ENCODE results near the gene VRTN. TPM values are rescaled to one million over a fixed set of nuclear protein-coding genes. Genes with fewer than 3 reads are reported as not detected.

VRTN gene
- total RNA-seq, 1 donor from 2014 or later, result not detected

GRCh38 chr14:74347097-74347794, 1.0 kb upstream of the VRTN start:
- peaks cover 28% of the 10 kb centered on the region for H3K27me3 ChIP-seq (ENCODE audit: control insufficient read depth, insufficient read depth, low read length)
- TF ChIP-seq CTCF (IDR thresholded peaks at IDR 0.05; ENCODE audit: insufficient read depth, low read length, poor library complexity, severe bottlenecking), result no peak
- no peaks in the 10 kb centered on the region for H3K36me3 ChIP-seq (ENCODE audit: control insufficient read depth, insufficient read depth, low read length)
- H3K4me3 ChIP-seq (ENCODE audit: low read depth, low read length), result no peak overlapping the region
- DNase-seq (ENCODE audit: low read depth), result no peak

- no peak for DNase-seq (ENCODE audit: low read depth)
- no peak for TF ChIP-seq CTCF (IDR thresholded peaks at IDR 0.05; ENCODE audit: insufficient read depth, low read length, poor library complexity, severe bottlenecking)
- Histone ChIP-seq H3K4me3 (ENCODE audit: low read depth, low read length) (no peak overlapping the region), H3K27me3 (ENCODE audit: control insufficient read depth, insufficient read depth, low read length) (peaks cover 28% of the 10 kb centered on the region), H3K36me3 (ENCODE audit: control insufficient read depth, insufficient read depth, low read length) (no peaks in the 10 kb centered on the region)
Measured at GRCh38 chr14:74347795-74348100, 523 bp upstream of the VRTN start.

- Histone ChIP-seq H3K27me3 (ENCODE audit: control insufficient read depth, insufficient read depth, low read length) (peaks cover 28% of the 10 kb centered on the region), H3K4me3 (ENCODE audit: low read depth, low read length) (no peak overlapping the region), H3K36me3 (ENCODE audit: control insufficient read depth, insufficient read depth, low read length) (no peaks in the 10 kb centered on the region)
- DNase-seq (ENCODE audit: low read depth), result no peak
- TF ChIP-seq CTCF (IDR thresholded peaks at IDR 0.05; ENCODE audit: insufficient read depth, low read length, poor library complexity, severe bottlenecking), result no peak
Measured at GRCh38 chr14:74348735-74349463, 628 bp downstream of the VRTN start.

GRCh38 chr14:74349757-74350156, 1.5 kb downstream of the VRTN start:
- Histone ChIP-seq H3K27me3 (ENCODE audit: control insufficient read depth, insufficient read depth, low read length) (peaks cover 28% of the 10 kb centered on the region), H3K36me3 (ENCODE audit: control insufficient read depth, insufficient read depth, low read length) (no peaks in the 10 kb centered on the region), H3K4me3 (ENCODE audit: low read depth, low read length) (no peak overlapping the region)
- DNase-seq (ENCODE audit: low read depth), result no peak
- no peak for TF ChIP-seq CTCF (IDR thresholded peaks at IDR 0.05; ENCODE audit: insufficient read depth, low read length, poor library complexity, severe bottlenecking)

GRCh38 chr14:74350211-74350927, 2.1 kb downstream of the VRTN start:
- Histone ChIP-seq H3K36me3 (ENCODE audit: control insufficient read depth, insufficient read depth, low read length) (no peaks in the 10 kb centered on the region), H3K27me3 (ENCODE audit: control insufficient read depth, insufficient read depth, low read length) (peaks cover 28% of the 10 kb centered on the region), H3K4me3 (ENCODE audit: low read depth, low read length) (no peak overlapping the region)
- no peak for TF ChIP-seq CTCF (IDR thresholded peaks at IDR 0.05; ENCODE audit: insufficient read depth, low read length, poor library complexity, severe bottlenecking)
- DNase-seq (ENCODE audit: low read depth), result no peak
